Activated B cell treated with CpG ODN at 0.5 μM for 24 hours (primary cell): ENCODE results near the gene C20orf96. TPM values are rescaled to one million over a fixed set of nuclear protein-coding genes. Genes with fewer than 3 reads are reported as not detected.
A peak's percentile ranks its signal among the peaks of the same experiment; 100 is the strongest.

Experiments
- ATAC-seq: fragments of 200-7000 bp; cut with Tn5 transposase; one replicate; pipeline ENCODE4 v1.10.0; 2021; ENCODE audit warnings: low read depth, mild to moderate bottlenecking, moderate library complexity
- CTCF ChIA-PET: fragments of 350-600 bp; sonication (Branson Sonifier 250); formaldehyde crosslinking; loops from one replicate; lab custom pipeline; 2021; ENCODE audit warnings: antibody characterized with exemption; lab: Charles Lee
- POLR2A ChIA-PET: fragments of 350-600 bp; sonication (Branson Sonifier 250); formaldehyde crosslinking; loops from one replicate; lab custom pipeline; 2021; ENCODE audit warnings: antibody characterized with exemption; lab: Charles Lee
- DNase-seq: peaks from one replicate; pipeline ENCODE4 v3.0.0; 2022
- H3K27ac Mint-ChIP-seq: one replicate; pipeline ENCODE4 v1.8.0; 2020; ENCODE audit warnings: mixed read lengths
- H3K27me3 Mint-ChIP-seq: one replicate; pipeline ENCODE4 v1.8.0; 2021; ENCODE audit warnings: mixed read lengths
- H3K36me3 Mint-ChIP-seq: one replicate; pipeline ENCODE4 v1.8.0; 2021; ENCODE audit warnings: low read depth, mixed read lengths
- H3K4me1 Mint-ChIP-seq: one replicate; pipeline ENCODE4 v1.8.0; 2021; ENCODE audit warnings: mixed read lengths
- H3K4me3 Mint-ChIP-seq: one replicate; pipeline ENCODE4 v1.8.0; 2020; ENCODE audit warnings: mild to moderate bottlenecking, mixed read lengths
- H3K9me3 Mint-ChIP-seq: one replicate; pipeline ENCODE4 v1.8.0; 2020; ENCODE audit warnings: mixed read lengths
- CTCF ChIP-seq: fragments of 200-600 bp; IDR thresholded peaks from one replicate; pipeline ENCODE4 v1.8.0; 2022; ENCODE audit warnings: antibody characterized with exemption, mild to moderate bottlenecking
- intact Hi-C: fragments of 100-400 bp; cut with micrococcal nuclease; formaldehyde crosslinking; loops from one replicate; pipeline ENCODE4 v1.15.1; 2024
- total RNA-seq: library from RNA; stranded (reverse); gene quantifications from 2 replicates; pipeline ENCODE4 v1.2.3, GENCODE V29; 2022

Gene C20orf96
- total RNA-seq, 1 donor from 2014 or later: 5.5 TPM

- no peaks in the 10 kb centered on the region for H3K27me3 Mint-ChIP-seq
- peaks cover 18% of the 10 kb centered on the region for H3K4me1 Mint-ChIP-seq
- ATAC-seq (no peak), DNase-seq (no peak)
- ChIA-PET CTCF (interaction anchor here (2.4 kb wide), 1 partner anchor 20 kb away, joined by 9 read pairs; no protein-coding TSS in a partner anchor), POLR2A (interaction anchor here (0.5 to 2.3 kb wide), 6 partner anchors 11 to 34 kb away, joined by 3 to 23 read pairs (median 7); partner anchors contain the start of genes SOX12 and ZCCHC3)
- TF ChIP-seq CTCF: no peak
- H3K36me3 Mint-ChIP-seq: no peaks in the 10 kb centered on the region
- peak overlapping the region; percentile 86 for H3K4me3 Mint-ChIP-seq
- H3K9me3 Mint-ChIP-seq: no peaks in the 10 kb centered on the region
- intact Hi-C loops: loop anchor here (1.0 kb wide), 4 partner anchors 13 to 43 kb away; partner anchors contain the start of gene ZCCHC3
- peak overlapping the region; percentile 86 for H3K27ac Mint-ChIP-seq
Measured at GRCh38 chr20:310645-311044, 20.1 kb upstream of the C20orf96 start.

- no peaks in the 10 kb centered on the region for H3K27me3 Mint-ChIP-seq
- peak; percentile 77 for DNase-seq
- ATAC-seq: peak; percentile 100
- peak overlapping the region; percentile 86 for H3K27ac Mint-ChIP-seq
- H3K4me1 Mint-ChIP-seq: peaks cover 18% of the 10 kb centered on the region
- CTCF ChIA-PET: interaction anchor here (0.7 to 2.4 kb wide), 2 partner anchors 14 to 21 kb away, joined by 3 to 9 read pairs; no protein-coding TSS in a partner anchor
- peak overlapping the region; percentile 86 for H3K4me3 Mint-ChIP-seq
- POLR2A ChIA-PET: interaction anchor here (0.5 to 2.3 kb wide), 6 partner anchors 10 to 34 kb away, joined by 3 to 23 read pairs (median 7); partner anchors contain the start of genes SOX12 and ZCCHC3
- H3K9me3 Mint-ChIP-seq: no peaks in the 10 kb centered on the region
- no peak for TF ChIP-seq CTCF
- intact Hi-C loops: loop anchor here (1.0 kb wide), 4 partner anchors 13 to 43 kb away; partner anchors contain the start of gene ZCCHC3
- no peaks in the 10 kb centered on the region for H3K36me3 Mint-ChIP-seq
Measured at GRCh38 chr20:309841-310644, 19.5 kb upstream of the C20orf96 start.

- TF ChIP-seq CTCF: no peak
- ATAC-seq: no peak
- H3K9me3 Mint-ChIP-seq: no peaks in the 10 kb centered on the region
- peaks cover 18% of the 10 kb centered on the region for H3K4me1 Mint-ChIP-seq
- peak overlapping the region; percentile 65 for H3K27ac Mint-ChIP-seq
- ChIA-PET POLR2A (interaction anchor here (1.6 to 2.3 kb wide), 3 partner anchors 10 to 15 kb away, joined by 7 to 23 read pairs (median 8); partner anchors contain the start of genes SOX12 and ZCCHC3), CTCF (interaction anchor here (0.7 to 2.4 kb wide), 2 partner anchors 14 to 21 kb away, joined by 3 to 9 read pairs; no protein-coding TSS in a partner anchor)
- DNase-seq: no peak
- no peaks in the 10 kb centered on the region for H3K36me3 Mint-ChIP-seq
- no peaks in the 10 kb centered on the region for H3K27me3 Mint-ChIP-seq
- H3K4me3 Mint-ChIP-seq: peak overlapping the region; percentile 86
- intact Hi-C loops: no loop called here
Measured at GRCh38 chr20:309306-309840, 18.8 kb upstream of the C20orf96 start.

GRCh38 chr20:308427-309038 is 18.0 kb upstream of the C20orf96 start:
- no peak for TF ChIP-seq CTCF
- ChIA-PET POLR2A (interaction anchor here (1.6 to 2.3 kb wide), 2 partner anchors 9 to 16 kb away, joined by 4 to 23 read pairs; partner anchors contain the start of gene SOX12), CTCF (interaction anchor here (2.4 kb wide), 1 partner anchor 22 kb away, joined by 9 read pairs; no protein-coding TSS in a partner anchor)
- Mint-ChIP-seq H3K27ac (no peak overlapping the region), H3K27me3 (no peaks in the 10 kb centered on the region), H3K9me3 (no peaks in the 10 kb centered on the region), H3K36me3 (no peaks in the 10 kb centered on the region), H3K4me3 (no peak overlapping the region), H3K4me1 (peaks cover 18% of the 10 kb centered on the region)
- ATAC-seq (no peak), DNase-seq (no peak)
- intact Hi-C loops: no loop called here
